T follicular helper cell (primary cell): ENCODE results near the gene CDH6.

Experiments used
- DNase-seq: peaks from one replicate; pipeline ENCODE4 v3.0.0-alpha.2; 2020; ENCODE audit warnings: low read depth

CDH6 gene

DNA sequence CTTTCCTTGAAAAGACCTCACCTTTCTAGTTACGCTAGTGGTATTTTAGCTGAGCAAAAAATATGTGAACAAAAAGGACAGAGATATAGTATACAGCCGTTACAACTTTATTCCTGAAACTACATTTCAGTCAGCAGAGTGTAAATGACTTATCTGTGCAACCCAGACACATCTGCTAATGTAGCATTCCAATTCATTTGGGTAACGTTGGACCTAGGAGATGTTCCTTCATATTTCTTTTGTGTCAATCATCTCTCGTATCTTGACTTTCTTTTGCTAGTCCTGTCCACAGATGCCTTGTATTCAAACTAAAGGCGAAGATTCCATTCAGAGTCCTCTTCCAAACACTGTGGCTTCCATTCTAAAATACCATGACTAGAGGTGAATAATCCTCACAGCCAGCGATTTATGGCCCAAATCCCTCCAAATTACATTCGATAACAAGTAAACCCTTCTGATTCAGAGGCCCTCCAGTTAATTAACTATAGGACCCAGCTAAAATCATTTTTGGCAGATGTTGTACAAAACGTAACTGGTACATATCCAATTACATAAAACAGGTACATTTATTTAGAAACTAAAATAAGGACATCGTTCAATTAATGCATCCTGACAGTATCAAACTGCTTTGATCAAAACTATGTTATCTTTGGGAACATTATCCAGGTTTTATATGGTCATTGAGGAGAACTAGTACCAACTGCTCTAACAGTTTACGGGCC lies 182.7 kb downstream of the CDH6 start:
- DNase-seq, result no peak

DNA sequence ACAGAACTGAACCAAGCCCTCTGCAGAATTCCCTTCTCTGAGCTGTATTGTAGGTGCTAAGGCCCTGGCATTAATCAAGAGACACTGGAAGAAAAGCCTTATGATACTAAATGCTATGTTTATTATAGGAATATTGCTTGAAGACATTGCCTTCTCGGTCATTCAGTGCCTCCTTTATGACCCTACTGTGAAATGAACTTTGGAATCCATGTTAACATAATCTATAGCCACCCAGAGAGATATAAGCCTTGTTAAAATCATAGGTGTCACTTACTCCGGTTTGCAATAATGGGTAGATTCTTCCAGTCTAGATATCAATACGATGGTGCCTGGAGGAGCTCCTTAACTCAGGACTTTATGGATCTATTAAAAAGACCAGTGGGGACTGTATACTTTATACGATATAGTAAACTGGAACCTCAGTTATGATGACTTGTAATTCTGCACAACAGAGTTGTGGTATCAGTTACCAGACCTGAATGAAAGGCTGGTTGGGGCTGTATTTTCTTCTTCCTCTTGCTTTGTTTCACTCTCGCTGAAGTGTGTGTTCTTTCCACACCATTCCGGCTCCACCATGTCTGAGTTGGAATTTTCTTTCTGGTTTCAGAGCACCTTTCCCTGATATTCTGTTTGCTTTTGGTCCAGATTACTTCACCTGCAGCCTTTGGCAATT lies 183.9 kb downstream of the CDH6 start:
- no peak for DNase-seq

DNA sequence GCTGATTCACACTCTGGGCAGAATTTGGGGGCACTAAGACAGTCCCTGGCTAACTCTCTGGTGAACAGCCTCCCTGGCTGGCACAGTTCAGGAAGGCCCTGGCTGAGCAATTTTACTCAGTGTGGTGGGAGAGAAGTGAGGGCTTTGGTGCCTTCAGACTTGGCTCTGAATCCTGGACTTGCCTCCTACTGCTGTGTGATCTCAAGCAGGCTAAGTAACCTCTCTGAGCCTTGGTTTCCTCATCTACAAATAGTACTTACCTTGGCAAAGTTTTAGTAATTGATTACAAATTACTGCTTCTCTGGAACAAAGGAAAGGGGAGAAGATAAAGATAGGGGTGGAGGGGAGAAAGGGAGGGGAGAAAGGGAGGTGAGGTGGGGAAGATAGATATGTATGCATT lies 184.7 kb downstream of the CDH6 start:
- DNase-seq, result no peak
